ENCODE measurements around the gene GLT8D2. TPM values are rescaled to one million over a fixed set of nuclear protein-coding genes. Genes with fewer than 3 reads are reported as not detected.

GLT8D2 gene
- total and polyA plus RNA-seq, 2 donors (not counting 3 experiments of a cell fraction or from before 2014, with no cell fraction given), result 1.7 to 2.6 TPM

DNA sequence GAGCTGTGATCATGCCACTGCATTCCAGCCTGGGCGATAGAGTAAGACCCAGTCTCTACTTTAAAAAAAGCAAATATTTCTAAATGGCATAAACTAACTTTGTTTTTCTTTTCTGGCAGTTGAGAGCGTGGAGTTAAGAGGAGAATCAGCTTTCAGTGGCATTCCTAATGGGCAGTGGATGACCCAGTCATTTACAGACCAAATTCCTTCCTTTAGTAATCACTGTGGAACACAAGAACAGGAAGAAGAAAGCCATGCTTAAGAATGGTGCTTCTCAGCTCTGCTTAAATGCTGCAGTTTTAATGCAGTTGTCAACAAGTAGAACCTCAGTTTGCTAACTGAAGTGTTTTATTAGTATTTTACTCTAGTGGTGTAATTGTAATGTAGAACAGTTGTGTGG, 63.2 kb downstream of the GLT8D2 start:
- dilution Hi-C loops (cut with MboI; ENCODE audit: extremely low pct_ligation_motif_present, low sequenced_read_pairs) (no loop called here), intact Hi-C loops (cut with micrococcal nuclease) (no loop called here)
- H3K4me1 ChIP-seq (ENCODE audit: control insufficient read depth, extremely low read depth, insufficient read depth, low read length), result no peaks in the 10 kb centered on the region
- no TSS peak for BruUV-seq (replicated peaks)
- H3K4me3 ChIP-seq (replicated peaks in 1 of 3; ENCODE audit: insufficient read depth in 1 of 3, low read depth in 1 of 3, low read length in 3 of 3), result no peak overlapping the region
- H2AFZ ChIP-seq (ENCODE audit: low read depth, low read length), result no peak overlapping the region
- H4K20me1 ChIP-seq (replicated peaks; ENCODE audit: control insufficient read depth, extremely low read depth, insufficient read depth, low read length), result no peaks in the 10 kb centered on the region
- no peak for TF ChIP-seq JUN (IDR thresholded peaks at IDR 0.05; ENCODE audit: borderline replicate concordance, insufficient read depth, insufficient read length, low read depth)
- no peak for TF ChIP-seq MYC (IDR thresholded peaks at IDR 0.05; ENCODE audit: low read depth, low read length)
- TF ChIP-seq POLR2AphosphoS5 (IDR thresholded peaks at IDR 0.05; ENCODE audit: insufficient read depth, low read depth, low read length), result no peak
- no peak for TF ChIP-seq GATA2 (IDR thresholded peaks at IDR 0.05; ENCODE audit: insufficient read depth, insufficient read length, low read depth, low read length)
- TF ChIP-seq FOS (IDR thresholded peaks at IDR 0.05; ENCODE audit: borderline replicate concordance, insufficient read depth, low read length), result no peak
- POLR2A ChIA-PET, result interaction anchor here (0.7 kb wide), 1 partner anchor 21 kb away, joined by 3 read pairs; the partner anchor contains the start of gene TDG
- H3K9ac ChIP-seq (replicated peaks; ENCODE audit: extremely low read depth, insufficient read depth, low read length), result no peak overlapping the region
- FAIRE-seq (no peak), DNase-seq (ENCODE audit: low read depth, low spot score) (no peak)
- no peaks in the 10 kb centered on the region for H3K9me1 ChIP-seq (replicated peaks; ENCODE audit: control insufficient read depth, extremely low read depth, insufficient read depth, low read length)
- CTCF ChIA-PET, result no interaction called here
- H3K27ac ChIP-seq (ENCODE audit: insufficient read depth, low read depth, low read length), result no peak overlapping the region
- H3K27me3 ChIP-seq (ENCODE audit: control insufficient read depth in 2 of 2, insufficient read depth in 2 of 2, low read length in 2 of 2), result no peaks in the 10 kb centered on the region
- H3K9me3 ChIP-seq (replicated peaks; ENCODE audit: control insufficient read depth, insufficient read depth, low read length), result no peaks in the 10 kb centered on the region
- H3K79me2 ChIP-seq (ENCODE audit: control insufficient read depth, insufficient read depth, low read length), result no peaks in the 10 kb centered on the region
- no peak overlapping the region for H3K4me2 ChIP-seq (ENCODE audit: insufficient read depth, low read length)
- H3K36me3 ChIP-seq (ENCODE audit: control insufficient read depth in 2 of 2, extremely low read depth in 1 of 2, insufficient read depth in 2 of 2, low read length in 2 of 2), result peaks cover 6 to 21% of the 10 kb centered on the region in 2 experiments

DNA sequence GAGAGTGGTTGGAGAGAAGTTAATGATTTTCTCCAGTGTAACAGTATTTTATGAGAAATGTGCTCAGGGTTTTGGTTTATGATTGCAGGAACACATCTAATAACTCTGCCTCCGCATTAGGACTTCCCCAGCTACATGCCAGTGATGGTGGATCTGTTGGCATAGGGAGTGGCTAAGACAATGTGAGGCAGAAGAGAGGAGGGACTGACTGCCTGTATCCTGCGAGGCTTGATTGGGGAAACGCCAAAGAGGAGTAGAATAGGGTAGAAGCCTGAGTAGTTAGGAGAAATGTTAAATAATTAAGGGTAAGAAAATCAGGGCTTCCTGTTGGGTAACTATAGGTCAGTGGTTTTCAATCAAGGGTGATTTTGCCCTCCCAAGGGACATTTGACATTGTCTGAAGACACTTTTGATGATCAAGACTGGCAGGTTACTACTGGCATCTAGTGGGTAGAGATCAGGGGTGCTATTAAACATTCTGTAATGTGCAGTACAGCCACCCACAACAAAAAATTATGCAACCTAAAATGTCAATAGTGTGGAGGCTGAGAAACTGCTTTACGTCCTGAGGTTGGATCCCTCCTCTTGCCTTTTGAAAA, 71.5 kb downstream of the GLT8D2 start:
- no peak overlapping the region for H3K4me3 ChIP-seq (replicated peaks in 1 of 3; ENCODE audit: insufficient read depth in 1 of 3, low read depth in 1 of 3, low read length in 3 of 3)
- POLR2A ChIA-PET, result no interaction called here
- no TSS peak for BruUV-seq (replicated peaks)
- CTCF ChIA-PET, result no interaction called here
- FAIRE-seq (no peak), DNase-seq (ENCODE audit: low read depth, low spot score) (no peak)
- no peaks in the 10 kb centered on the region for H3K27me3 ChIP-seq (ENCODE audit: control insufficient read depth in 2 of 2, insufficient read depth in 2 of 2, low read length in 2 of 2)
- no peak overlapping the region for H3K4me2 ChIP-seq (ENCODE audit: insufficient read depth, low read length)
- peaks cover 43% of the 10 kb centered on the region for H3K79me2 ChIP-seq (ENCODE audit: control insufficient read depth, insufficient read depth, low read length)
- intact Hi-C loops (cut with micrococcal nuclease), result no loop called here
- H3K9me1 ChIP-seq (replicated peaks; ENCODE audit: control insufficient read depth, extremely low read depth, insufficient read depth, low read length), result no peaks in the 10 kb centered on the region
- no peak overlapping the region for H2AFZ ChIP-seq (ENCODE audit: low read depth, low read length)
- H3K36me3 ChIP-seq (ENCODE audit: control insufficient read depth in 2 of 2, extremely low read depth in 1 of 2, insufficient read depth in 2 of 2, low read length in 2 of 2), result peaks cover 13 to 26% of the 10 kb centered on the region in 2 experiments
- TF ChIP-seq FOS (IDR thresholded peaks at IDR 0.05; ENCODE audit: borderline replicate concordance, insufficient read depth, low read length) (no peak), JUN (IDR thresholded peaks at IDR 0.05; ENCODE audit: borderline replicate concordance, insufficient read depth, insufficient read length, low read depth) (no peak), POLR2AphosphoS5 (IDR thresholded peaks at IDR 0.05; ENCODE audit: insufficient read depth, low read depth, low read length) (no peak), GATA2 (IDR thresholded peaks at IDR 0.05; ENCODE audit: insufficient read depth, insufficient read length, low read depth, low read length) (no peak), POLR2A (IDR thresholded peaks at IDR 0.05; ENCODE audit: low read depth, low read length) (no peak), CTCF (IDR thresholded peaks at IDR 0.05; ENCODE audit: extremely low read depth in 1 of 2, insufficient read depth in 1 of 2, low read depth in 1 of 2, low read length in 2 of 2) (no peak), EZH2 (IDR thresholded peaks at IDR 0.05; ENCODE audit: borderline replicate concordance, low read depth, low read length, severe bottlenecking) (no peak), MYC (IDR thresholded peaks at IDR 0.05; ENCODE audit: low read depth, low read length) (no peak)
- TF ChIP-seq, protein P1, sequence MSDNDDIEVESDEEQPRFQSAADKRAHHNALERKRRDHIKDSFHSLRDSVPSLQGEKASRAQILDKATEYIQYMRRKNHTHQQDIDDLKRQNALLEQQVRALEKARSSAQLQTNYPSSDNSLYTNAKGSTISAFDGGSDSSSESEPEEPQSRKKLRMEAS (IDR thresholded peaks at IDR 0.05; ENCODE audit: insufficient read depth, insufficient read length), result no peak
- no peak overlapping the region for H3K27ac ChIP-seq (ENCODE audit: insufficient read depth, low read depth, low read length)
- dilution Hi-C loops (cut with MboI; ENCODE audit: extremely low pct_ligation_motif_present, low sequenced_read_pairs), result no loop called here
- no peaks in the 10 kb centered on the region for H3K4me1 ChIP-seq (ENCODE audit: control insufficient read depth, extremely low read depth, insufficient read depth, low read length)
- no peak overlapping the region for H3K9ac ChIP-seq (replicated peaks; ENCODE audit: extremely low read depth, insufficient read depth, low read length)
- H4K20me1 ChIP-seq (replicated peaks; ENCODE audit: control insufficient read depth, extremely low read depth, insufficient read depth, low read length), result peaks cover 2% of the 10 kb centered on the region
- no peaks in the 10 kb centered on the region for H3K9me3 ChIP-seq (replicated peaks; ENCODE audit: control insufficient read depth, insufficient read depth, low read length)

All from endothelial cell of umbilical vein (primary cell).